HepG2 (cell line): ENCODE results near the gene CDC14B. TPM values are rescaled to one million over a fixed set of nuclear protein-coding genes. Genes with fewer than 3 reads are reported as not detected.

ENCODE experiments used
- CERS6 ChIP-seq: sonication (generic); formaldehyde crosslinking; IDR thresholded peaks from 2 replicates; pipeline ENCODE4 v1.5.0; 2020; ENCODE audit warnings: missing genetic modification reagents
- CHD2 ChIP-seq: IDR thresholded peaks from 2 replicates; pipeline ENCODE4 v1.6.1; 2011; ENCODE audit warnings: low read depth, low read length, improper control_type of control experiment
- FOXO4 ChIP-seq: sonication (generic); formaldehyde crosslinking; conservative IDR thresholded peaks from 2 replicates; pipeline ENCODE4 v1.8.1; 2023; ENCODE audit warnings: missing genetic modification reagents
- HMGXB3 ChIP-seq: sonication (generic); formaldehyde crosslinking; IDR thresholded peaks from 2 replicates; pipeline ENCODE4 v1.4.0; 2020; ENCODE audit warnings: missing genetic modification reagents, borderline replicate concordance
- NKX3-1 ChIP-seq: sonication (generic); formaldehyde crosslinking; IDR thresholded peaks from 2 replicates; pipeline ENCODE4 v1.5.0; 2020; ENCODE audit warnings: missing genetic modification reagents
- PRDM15 ChIP-seq: sonication (generic); formaldehyde crosslinking; IDR thresholded peaks from 2 replicates; pipeline ENCODE4 v1.4.0; 2020; ENCODE audit warnings: missing genetic modification reagents
- RFXANK ChIP-seq: IDR thresholded peaks from 2 replicates; pipeline ENCODE4 v1.6.1; 2016
- UBTF ChIP-seq: sonication (generic); formaldehyde crosslinking; IDR thresholded peaks from 2 replicates; pipeline ENCODE4 v1.4.0; 2020; ENCODE audit warnings: mild to moderate bottlenecking, missing genetic modification reagents
- ZNF740 ChIP-seq: sonication (generic); formaldehyde crosslinking; IDR thresholded peaks from 2 replicates; pipeline ENCODE4 v1.4.0; 2020; ENCODE audit warnings: missing genetic modification reagents
- polyA plus RNA-seq, 8 experiments: library from polyadenylated mRNA; depleted of rRNA in 3 of 8; stranded (reverse) in 7 of 8; unstranded in 1 of 8; fragments of >200 nt; fragmentation: Illumina TruSeq in 4 of 8; extraction: Trizol in 4 of 8; gene quantifications; 2 replicates each; pipeline versions ENCODE4 v1.2.1 to v1.2.3, GENCODE V29; 2011 to 2016; ENCODE audit warnings: low read depth in 4 of 8, missing spikeins in 1 of 8, mixed read lengths in 1 of 8; ENCODE audit not compliant: insufficient read depth in 1 of 8
- total RNA-seq, 5 experiments: library from RNA; depleted of rRNA; stranded (reverse); fragments of >200 nt; fragmentation: Illumina TruSeq; extraction: Trizol; gene quantifications; 2 replicates each; pipeline ENCODE4 v1.2.3, GENCODE V29; 2016; ENCODE audit warnings: low read depth in 1 of 5

The CDC14B gene
- total and polyA plus RNA-seq, 2 of the 13 experiments (the other 11 are each of a cell fraction or from before 2014, with no cell fraction given) = 25.8 to 33.3 TPM

- TF ChIP-seq ZNF740 (CRISPR knock-in tag) = no peak
- TF ChIP-seq CERS6 = no peak
- TF ChIP-seq UBTF (CRISPR knock-in tag) = no peak
- TF ChIP-seq FOXO4 = no peak
- no peak for TF ChIP-seq NKX3-1 (CRISPR knock-in tag)
- no peak for TF ChIP-seq CHD2
- TF ChIP-seq HMGXB3 (CRISPR knock-in tag) = no peak
- no peak for TF ChIP-seq RFXANK (CRISPR knock-in tag)
- TF ChIP-seq PRDM15 (CRISPR knock-in tag) = no peak
These were observed 96.3 kb downstream of the CDC14B start (continued) for GRCh38 chr9:96523374-96523773.
